GM18873 (cell line): Measurements from ENCODE around the gene NUP107.
A peak's percentile ranks its signal among the peaks of the same experiment; 100 is the strongest.
"Not testable (repeated sequence)": the region's sequence is repeated elsewhere in the genome, so short reads cannot be mapped to it uniquely, and the experiment has no call there.

Source experiments
- ATAC-seq: cut with Tn5 transposase; IDR thresholded peaks from one replicate; pipeline ENCODE4 v1.9.1; 2021; ENCODE audit warnings: mild to moderate bottlenecking, moderate library complexity, moderate number of reproducible peaks; ENCODE audit not compliant: unreplicated experiment, low FRiP score

Gene NUP107

DNA sequence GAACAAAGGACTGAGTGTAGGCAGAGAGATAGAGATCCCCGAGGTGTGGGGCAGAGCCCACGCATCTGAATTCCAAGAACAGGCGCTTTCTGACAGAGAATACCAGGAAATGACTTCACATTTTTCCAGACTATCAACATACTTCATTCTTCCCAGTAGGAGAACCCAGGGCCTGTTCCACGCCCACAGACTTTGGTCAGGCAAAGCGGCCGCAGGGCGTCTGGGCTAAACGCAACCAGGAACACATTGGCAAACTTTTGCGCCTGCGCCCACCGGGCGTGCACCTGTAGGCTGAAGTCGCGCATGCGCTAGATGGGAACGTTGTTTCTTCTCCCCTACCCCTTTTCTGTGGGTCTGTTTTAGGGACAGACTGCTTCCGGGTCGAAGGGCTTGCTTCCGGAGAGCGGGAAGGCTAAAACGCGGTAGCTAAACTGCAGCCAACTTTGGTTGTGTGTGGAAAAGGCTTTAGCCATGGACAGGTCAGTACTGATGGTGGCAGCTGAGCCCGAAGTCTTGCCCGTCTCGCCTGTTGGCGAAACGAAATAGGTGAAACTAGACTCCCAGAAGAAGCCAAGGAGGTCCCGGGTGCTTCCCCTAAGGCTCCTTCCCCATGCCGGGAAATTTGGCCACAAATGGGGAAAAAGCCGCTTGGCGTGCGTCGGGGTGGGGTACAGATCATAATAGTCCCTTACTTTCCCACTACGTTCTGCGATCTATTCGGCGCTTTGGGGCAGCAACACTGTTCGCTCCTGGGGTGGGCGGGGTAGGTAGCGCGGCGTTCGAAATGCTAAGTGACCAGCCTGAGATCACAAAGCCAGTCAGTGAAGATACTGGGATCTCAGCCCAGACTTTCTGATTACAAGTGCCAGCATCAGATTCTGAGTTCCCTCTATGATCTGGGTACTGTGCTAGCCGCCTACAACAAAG is at the start of gene NUP107:
Gene NUP107, plus strand, starts transcription at position 384 of the 927 bp plus-strand sequence. Its CDS starts 88 bp downstream, at position 472.
- peak; percentile 89 for ATAC-seq

DNA sequence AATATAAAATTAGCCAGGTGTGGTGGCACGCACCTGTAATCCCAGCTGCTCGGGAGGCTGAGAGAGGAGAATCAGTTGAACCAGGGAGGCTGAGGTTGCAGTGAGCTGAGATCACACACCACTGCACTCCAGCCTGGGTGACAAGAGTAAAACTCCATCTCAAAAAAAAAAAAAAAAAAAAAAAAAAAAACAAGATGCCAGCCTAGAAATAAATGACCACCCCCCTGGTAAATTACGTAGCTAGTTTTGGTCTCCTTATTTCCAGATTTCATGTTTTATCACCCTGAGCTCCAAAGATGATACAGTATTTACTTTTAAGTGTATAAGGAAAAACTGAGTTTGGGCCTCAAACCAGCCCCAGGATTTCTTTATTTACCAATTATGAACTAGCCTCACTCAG is 49.3 kb upstream of the NUP107 start:
- not testable (repeated sequence) for ATAC-seq

DNA sequence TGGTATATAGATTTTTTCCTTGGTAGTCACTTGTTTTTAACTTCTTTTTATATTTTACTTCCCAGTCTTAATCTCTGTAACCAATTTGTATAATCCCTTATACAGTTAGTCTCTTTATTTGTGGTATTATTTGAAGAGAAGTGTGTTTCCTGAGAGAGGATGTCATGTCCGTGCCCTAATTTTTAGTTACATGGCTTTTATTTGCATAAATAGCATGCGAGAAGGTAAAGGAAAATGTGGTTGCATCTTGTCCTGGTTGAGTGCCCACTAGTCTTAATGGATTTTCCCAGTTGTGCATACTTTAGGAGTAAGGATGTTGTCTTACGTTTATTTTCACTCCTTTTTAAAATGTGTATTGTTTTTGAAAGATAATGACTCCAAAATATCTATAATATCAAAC is 48.6 kb upstream of the NUP107 start:
- no peak for ATAC-seq

DNA sequence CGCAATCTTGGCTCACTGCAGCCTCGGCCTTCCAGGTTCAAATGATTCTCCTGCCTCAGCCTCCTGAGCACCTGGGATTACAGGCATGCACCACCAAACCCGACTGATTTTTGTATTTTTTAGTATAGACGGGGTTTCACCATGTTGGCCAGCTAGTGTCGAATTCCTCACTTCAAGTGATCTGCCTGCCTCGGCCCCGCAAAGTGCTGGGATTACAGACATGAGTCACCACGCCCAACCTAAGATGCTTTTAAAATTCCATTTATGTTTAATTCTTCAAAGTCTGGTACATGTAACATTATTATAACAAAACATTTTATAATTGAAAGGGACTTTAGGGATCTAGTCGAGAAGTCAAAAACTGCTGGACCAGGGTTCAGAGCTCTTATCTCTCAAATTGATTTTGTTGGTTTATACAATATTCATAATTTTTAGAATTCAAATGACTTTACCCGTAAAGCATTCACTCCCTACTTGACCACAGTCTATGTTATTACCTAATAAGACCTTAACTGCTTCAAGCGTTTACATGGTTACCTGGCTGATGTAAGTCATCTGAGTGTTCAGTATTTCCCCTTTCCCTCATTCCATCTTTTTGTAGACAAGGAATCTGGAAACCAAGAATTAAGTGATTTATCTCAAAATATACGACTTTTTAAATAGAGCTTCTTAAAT is 47.9 kb upstream of the NUP107 start:
- no peak for ATAC-seq

DNA sequence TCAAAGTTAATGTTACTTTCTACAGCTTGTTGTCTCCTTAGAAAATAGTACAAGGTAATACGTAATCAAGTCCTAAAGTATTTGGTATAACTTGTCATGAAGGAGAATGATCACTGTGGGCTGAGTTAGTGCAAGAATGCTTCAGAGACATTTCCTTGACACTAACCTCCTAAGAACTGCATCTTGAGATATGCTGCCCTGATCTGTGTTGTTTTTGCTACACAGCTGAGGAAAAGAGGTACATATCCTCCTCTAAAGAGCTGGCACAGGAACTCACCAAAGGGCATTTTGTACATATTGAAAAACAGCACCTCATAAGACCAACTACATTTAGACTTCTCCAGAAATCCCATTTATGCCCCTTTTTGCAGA is 47.4 kb upstream of the NUP107 start:
- no peak for ATAC-seq

DNA sequence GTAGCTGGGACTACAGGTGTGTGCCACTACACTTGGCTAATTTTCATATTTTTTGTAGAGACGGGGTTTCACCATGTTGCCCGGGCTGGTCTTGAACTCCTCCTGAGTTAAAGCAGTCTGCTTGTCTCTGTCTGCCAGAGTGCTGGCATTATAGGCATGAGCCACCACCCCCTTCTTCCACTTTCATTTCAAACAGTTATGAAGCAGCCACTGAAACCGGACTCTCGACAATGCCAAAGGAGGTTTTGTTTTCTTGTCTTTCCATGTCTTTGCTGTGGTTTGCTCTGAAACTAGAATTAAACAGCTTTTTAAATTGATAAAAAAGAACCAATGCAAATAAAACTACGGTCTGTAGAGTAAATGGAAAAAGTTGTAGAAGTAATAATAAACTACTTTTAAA is 45.6 kb upstream of the NUP107 start:
- peak; percentile 90 for ATAC-seq

DNA sequence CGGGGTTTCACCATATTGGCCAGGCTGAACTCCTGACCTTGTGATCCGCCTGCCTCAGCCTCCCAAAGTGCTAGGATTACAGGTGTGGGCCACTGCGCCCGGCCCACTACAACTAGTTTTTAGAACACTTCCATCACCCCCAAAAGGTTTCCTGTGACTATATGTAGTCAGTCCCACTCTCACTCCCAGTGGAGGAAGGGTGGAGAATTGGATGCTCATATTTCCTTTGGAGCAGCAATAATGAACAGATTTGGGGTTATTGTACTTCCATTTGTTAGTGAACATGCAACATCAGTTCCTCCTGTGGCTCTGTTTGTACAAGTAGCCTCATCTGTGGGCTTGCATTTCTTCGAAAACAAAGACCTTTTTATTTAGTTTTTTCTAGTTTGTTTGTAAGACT is 40.3 kb upstream of the NUP107 start:
- no peak for ATAC-seq

DNA sequence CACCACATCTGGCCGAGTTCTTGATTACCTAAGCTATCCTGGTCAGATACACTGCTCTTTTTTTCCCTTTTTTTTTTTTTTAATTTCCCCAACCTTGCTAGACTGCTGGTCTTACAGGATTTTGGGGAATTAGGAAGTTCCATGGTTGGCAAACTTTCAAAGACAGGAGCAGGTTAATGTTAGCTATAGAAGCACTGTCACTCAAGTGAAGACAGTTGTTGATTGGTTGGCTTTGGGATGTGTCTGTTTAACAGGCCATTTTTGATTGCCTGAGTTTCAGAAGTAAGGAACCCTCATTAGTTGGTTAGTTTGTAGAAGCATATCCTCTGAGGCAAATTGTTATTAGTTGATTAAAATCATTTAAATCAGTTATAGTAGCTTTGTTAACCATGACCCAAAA is 39.3 kb upstream of the NUP107 start:
- no peak for ATAC-seq

DNA sequence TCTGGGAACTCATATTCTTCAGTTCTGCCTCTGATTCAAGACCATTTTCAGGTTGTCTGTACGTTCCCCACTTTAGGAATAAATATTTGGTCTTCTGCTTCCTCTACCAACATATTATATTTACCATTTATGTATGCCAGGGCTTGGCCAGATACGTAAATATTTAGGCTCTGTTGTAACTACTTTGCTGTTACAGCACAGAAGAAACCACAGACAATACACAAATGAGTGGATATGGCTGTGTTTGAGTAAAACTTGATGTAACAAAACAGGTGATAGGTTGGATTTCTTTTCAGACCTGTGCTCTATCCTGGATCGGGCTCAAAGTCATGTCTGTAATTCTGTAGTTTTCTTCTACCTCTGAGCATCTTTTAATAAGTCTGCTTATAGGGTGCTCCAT is 38.6 kb upstream of the NUP107 start:
- ATAC-seq = no peak

DNA sequence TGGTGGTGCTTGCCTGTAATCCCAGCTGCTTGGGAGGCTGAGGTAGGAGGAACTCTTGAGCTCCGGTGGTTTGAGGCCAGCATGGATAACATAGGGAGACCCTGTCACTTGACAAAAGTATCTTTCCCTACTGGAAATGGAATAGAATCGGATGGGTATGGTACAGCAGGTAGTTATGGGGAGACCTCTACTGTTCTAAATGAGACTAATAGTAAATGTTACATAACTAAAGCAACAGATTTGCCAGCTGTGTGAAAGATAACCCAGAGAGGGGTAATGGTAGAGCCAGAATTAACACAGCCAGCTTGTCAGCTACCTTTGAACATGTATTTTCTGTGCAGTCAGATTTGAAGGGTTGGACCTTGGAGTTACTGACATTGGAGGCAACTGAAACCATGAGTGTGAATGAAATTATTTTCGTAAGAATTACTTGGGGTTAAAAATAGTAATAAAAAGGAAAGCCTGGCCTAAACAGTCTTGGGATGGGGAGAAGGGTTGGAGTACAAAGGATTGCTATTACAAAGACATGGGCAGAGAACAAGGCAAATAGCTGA is 21.7 kb upstream of the NUP107 start:
- no peak for ATAC-seq

DNA sequence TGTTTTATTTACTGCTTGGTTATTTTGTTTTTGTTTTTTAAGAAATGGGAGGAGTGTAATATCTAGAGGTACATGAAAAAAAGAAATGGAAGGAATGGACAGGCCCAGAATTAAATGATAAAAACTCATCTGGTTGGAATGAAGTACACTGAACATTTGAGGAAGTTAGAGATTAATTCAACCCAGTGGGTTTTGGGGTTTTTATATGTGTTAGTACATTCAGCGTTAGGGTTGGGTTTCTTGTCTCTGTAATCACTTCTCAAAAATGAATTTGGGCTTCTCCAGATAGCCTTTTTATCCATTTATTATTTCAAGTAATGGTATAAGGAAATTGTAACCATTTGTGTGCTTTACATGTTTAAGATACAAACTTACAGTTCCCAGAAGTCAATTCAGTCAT is 19.5 kb upstream of the NUP107 start:
- ATAC-seq = no peak

DNA sequence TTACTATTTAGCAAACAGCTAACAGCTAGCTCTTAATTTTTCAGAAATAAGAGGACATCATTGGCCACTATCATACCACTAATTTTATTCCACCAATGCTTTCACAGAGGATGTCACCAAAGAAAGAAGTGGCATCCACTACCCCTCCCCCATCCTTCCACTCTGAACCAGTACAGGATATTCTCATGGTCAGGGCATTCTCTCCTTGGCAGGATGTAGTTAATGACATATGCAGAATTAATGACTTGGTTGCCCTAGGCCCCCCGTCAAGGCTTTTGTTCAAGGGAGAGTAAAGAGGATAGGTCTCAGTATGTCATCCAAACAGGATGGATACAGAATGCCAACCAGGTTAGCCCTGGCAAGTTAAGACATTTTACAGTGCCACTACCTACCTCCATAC is 18.9 kb upstream of the NUP107 start:
- no peak for ATAC-seq

DNA sequence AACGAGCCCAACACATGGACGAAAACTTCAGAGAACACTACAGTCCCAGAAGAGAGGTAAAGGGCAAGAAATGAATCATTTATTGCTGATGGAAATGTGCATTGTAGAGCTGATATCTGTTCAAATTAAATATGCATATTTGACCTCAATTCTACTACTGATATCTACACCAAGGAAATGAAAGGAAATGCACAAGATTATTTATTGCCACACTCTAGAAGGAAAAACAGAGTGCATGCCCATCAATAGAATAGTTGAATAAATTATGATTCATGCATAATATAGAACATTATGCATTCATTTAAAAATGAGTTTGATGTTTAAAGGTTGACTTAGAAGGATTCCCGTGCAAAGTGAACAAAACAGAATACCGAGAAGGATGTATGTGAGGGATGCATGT is 15.6 kb upstream of the NUP107 start:
- no peak for ATAC-seq

DNA sequence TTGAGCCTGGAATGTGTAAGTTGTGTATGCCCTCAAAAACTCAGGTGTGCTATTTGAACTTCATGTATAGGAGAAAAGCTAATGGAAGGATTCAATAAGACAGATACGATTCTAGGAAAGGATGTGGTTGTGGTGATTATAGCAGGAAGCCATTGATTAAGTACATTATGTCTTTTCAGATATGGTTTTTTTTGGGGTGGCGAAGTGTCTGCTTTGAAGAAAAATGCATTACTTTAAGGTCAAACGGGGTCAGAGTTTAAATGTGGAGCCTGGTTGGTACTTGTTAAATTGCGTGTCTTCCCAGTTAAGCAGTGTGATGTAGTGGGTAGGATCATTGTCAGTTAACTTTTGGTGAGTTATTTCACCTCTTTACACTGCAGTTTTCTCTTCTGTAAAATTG is 13.0 kb upstream of the NUP107 start:
- ATAC-seq = no peak

DNA sequence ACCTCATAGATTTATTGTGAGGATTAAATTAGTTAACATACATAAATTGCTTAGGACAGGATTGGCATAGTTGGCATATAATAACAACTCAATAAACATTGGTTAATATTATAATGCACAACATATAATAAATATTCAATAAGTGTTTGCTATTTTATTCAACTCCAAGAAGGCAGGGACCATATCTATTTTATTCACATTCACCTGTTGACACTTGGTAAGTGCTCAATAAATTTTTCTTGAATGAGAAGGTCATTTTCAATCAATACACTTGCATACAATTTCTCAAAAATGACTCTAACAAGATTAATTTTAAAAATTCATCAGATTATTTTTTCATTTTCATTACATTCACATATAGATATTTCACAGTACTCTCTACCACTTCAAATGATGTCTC is 12.4 kb upstream of the NUP107 start:
- ATAC-seq = no peak

DNA sequence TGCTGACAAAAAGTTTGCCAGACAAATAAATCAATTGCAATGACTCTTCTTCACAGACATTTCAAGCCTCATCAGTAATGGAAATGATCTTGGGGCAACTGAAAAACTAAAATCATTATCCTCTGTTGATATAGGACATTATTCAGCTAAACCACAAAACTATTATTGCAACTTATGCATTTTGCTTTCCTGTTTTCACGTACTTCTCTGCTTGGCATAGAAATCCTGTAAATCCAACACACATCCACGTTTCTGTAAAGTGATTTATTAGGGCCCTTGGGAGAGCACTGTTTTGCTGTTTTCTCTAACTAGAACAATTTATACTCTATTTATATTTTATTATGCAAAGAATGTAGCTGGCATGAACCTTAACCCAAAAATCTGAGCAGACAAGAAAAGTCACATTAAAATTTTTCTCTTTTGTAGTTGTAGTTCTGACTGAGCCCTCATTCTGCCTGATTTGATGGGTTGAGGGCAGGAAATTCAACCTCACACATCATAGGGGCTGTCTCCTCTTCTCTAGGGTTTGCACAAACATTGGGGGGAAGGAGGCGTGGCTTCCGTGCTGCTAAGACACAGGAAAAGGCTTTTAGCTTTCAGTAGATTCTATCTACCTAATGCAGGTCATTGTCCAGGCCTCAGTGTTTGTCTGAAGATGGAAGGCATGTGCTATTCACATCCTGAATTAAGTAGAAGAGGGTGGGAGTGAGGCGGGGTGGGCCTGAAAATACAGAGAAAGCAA is 11.5 kb upstream of the NUP107 start:
- ATAC-seq = no peak

DNA sequence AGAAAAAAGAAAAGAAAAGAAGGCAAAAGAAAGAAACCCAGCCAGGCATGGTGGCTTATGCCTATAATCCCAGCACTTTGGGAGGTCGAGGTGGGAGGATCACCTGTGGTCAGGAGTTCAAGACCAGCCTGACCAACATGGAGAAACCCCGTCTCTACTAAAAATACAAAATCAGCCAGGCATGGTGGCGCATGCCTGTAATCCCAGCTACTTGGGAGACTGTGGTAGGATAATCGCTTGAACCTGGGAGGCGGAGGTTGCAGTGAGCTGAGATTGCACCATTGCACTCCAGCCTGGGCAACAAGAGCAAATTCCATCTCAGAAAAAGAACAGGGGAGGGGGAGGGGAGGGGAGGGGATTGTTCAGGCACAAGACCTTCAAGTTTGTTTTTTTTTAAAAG is 9.9 kb upstream of the NUP107 start:
- not testable (repeated sequence) for ATAC-seq

DNA sequence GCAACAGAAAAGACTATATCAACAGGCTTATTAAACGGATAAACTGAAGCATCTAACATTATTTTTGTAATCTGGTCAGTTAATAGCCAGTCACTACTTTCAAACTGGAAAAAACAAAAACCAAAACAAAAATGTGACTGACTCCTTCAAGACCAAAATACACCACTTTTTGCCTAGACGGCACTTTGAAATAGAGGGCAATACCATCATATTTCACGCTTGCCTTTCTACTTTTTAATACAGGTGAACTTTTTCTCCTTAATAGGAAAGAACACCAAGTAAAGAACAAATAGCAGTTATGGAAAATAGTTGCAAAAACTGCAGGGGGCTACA is 550 bp upstream of the NUP107 start:
- no peak for ATAC-seq

DNA sequence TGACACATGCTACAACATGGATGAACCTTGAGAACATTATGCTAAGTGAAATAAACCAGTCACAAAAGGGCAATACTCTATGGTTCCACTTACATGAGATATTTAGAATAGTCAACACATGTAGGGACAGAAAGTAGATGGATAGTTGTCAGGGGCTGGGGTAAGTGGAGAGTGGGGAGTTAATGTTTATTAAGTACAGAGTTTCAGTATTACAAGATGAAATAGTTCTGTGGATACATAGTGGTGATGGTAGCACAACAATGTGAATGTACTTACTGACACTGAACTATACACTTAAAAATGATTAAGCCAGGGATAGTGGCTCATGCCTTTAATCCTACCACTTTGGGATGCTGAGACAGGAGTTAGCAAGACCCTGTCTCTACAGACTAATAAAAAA is 8.7 kb downstream of the NUP107 start:
- ATAC-seq = no peak

DNA sequence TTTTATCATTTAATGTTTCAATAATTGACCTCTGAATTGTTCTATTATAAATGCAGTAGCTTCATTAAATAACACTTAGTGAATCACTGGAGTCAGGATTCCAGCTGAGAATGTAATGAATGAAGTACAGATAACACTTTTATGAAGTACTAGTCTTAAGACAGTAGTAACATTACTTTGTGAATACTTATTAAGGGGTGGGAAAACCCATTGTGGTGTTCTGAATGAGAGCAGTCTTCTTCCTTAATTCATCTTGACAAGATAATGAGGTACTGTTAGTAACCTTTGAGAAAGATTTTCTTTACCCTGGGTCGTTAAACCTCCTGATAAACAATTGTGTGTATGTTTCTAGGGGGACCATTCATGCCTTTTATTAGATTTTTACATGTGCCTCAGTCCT is 12.7 kb downstream of the NUP107 start:
- ATAC-seq = no peak

DNA sequence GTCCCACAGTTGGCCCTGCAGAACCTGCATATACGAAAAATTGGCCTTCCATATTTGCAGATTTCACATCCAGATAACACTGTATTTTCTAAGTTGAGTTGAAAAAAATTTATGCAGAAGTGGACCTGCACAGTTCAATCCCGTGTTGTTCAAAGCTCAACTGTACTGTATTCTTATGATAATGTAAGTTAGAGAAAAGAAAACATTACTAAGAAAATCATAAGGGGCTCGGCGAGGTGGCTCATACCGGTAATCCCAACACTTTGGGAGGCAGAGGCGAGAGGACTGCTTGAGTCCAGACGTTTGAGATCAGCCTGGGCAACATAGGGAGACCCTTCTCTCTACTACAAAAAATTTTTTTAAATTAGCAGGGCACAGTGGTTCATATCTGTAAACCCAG is 41.0 kb downstream of the NUP107 start:
- ATAC-seq = no peak
